OCI-M1 (cell line): ENCODE measurements around the gene TLN1.

Experiments
- DNase-seq: peaks from one replicate; lab custom pipeline; 2025; lab: John Stamatoyannopoulos, UW

The TLN1 gene

GRCh38 chr9:35755071-35755470, 23.1 kb upstream of the TLN1 start:
- DNase-seq = no peak

GRCh38 chr9:35754264-35754663, 22.3 kb upstream of the TLN1 start, which contains the start of gene MSMP:
MSMP (minus strand) TSS chr9:35754276; CDS start chr9:35754129, 147 bp downstream.
- DNase-seq = no peak

GRCh38 chr9:35753466-35753865, 21.5 kb upstream of the TLN1 start:
- DNase-seq = no peak

- no peak for DNase-seq
Observed at GRCh38 chr9:35750256-35750531, 18.2 kb upstream of the TLN1 start.

- DNase-seq = peak; percentile 57
Observed at GRCh38 chr9:35749515-35750255, 17.7 kb upstream of the TLN1 start.

- DNase-seq = peak; percentile 83
Observed at GRCh38 chr9:35748858-35749514, 17.0 kb upstream of the TLN1 start, which contains the start of the genes GBA2 and RGP1. GBA2 (minus strand) TSS chr9:35749228; CDS start chr9:35748704, 524 bp downstream. RGP1 (plus strand) TSS chr9:35749287; CDS start chr9:35749756, 469 bp downstream.

- DNase-seq = peak; percentile 24
Observed at GRCh38 chr9:35748242-35748857, 16.4 kb upstream of the TLN1 start.

- no peak for DNase-seq
Observed at GRCh38 chr9:35746583-35746982, 14.6 kb upstream of the TLN1 start.

- no peak for DNase-seq
Observed at GRCh38 chr9:35745569-35745968, 13.6 kb upstream of the TLN1 start.

- no peak for DNase-seq
Observed at GRCh38 chr9:35743880-35744518, 12.0 kb upstream of the TLN1 start.

GRCh38 chr9:35743452-35743851, 11.5 kb upstream of the TLN1 start:
- DNase-seq = peak; percentile 34

GRCh38 chr9:35741740-35742139, 9.7 kb upstream of the TLN1 start:
- peak; percentile 66 for DNase-seq

- no peak for DNase-seq
Observed at GRCh38 chr9:35740243-35740642, 8.2 kb upstream of the TLN1 start.

GRCh38 chr9:35738924-35739323, 6.9 kb upstream of the TLN1 start:
- no peak for DNase-seq

- no peak for DNase-seq
Observed at GRCh38 chr9:35738186-35738585, 6.2 kb upstream of the TLN1 start.

GRCh38 chr9:35737143-35737542, 5.1 kb upstream of the TLN1 start:
- DNase-seq = no peak

- peak; percentile 78 for DNase-seq
Observed at GRCh38 chr9:35736201-35736633, 4.2 kb upstream of the TLN1 start.

GRCh38 chr9:35734096-35734495, 2.1 kb upstream of the TLN1 start:
- no peak for DNase-seq

- DNase-seq = peak; percentile 74
Observed at GRCh38 chr9:35732800-35733541, 976 bp upstream of the TLN1 start.

GRCh38 chr9:35731415-35732184, 395 bp downstream of the TLN1 start:
- no peak for DNase-seq

- no peak for DNase-seq
Observed at GRCh38 chr9:35730486-35730854, 1.5 kb downstream of the TLN1 start.
